ENCODE data around the gene COX7C.

GRCh38 chr5:86644843-86645242 lies 27.1 kb downstream of the COX7C start:
- no peak for TF ChIP-seq KDM1A (IDR thresholded peaks at IDR 0.05)
- TF ChIP-seq ZNF274 (IDR thresholded peaks at IDR 0.05; ENCODE audit: borderline replicate concordance, low read depth, low read length): no peak
- TF ChIP-seq ZHX1 (conservative IDR thresholded peaks at IDR 0.05; ENCODE audit: low read length): no peak
- no peak for TF ChIP-seq ELK1 (CRISPR knock-in tag; IDR thresholded peaks at IDR 0.05)
- no peak for TF ChIP-seq ZNF77 (CRISPR knock-in tag; IDR thresholded peaks at IDR 0.05)
- no peak for TF ChIP-seq HMG20A (CRISPR knock-in tag; conservative IDR thresholded peaks at IDR 0.05)
- no peak for TF ChIP-seq MYC (IDR thresholded peaks at IDR 0.05; ENCODE audit: low read depth, low read length)
- TF ChIP-seq MYC (CRISPR knock-in tag; IDR thresholded peaks at IDR 0.05; ENCODE audit: borderline replicate concordance, low read depth): no peak
